Measurements from ENCODE around the gene GPRC5D.

DNA sequence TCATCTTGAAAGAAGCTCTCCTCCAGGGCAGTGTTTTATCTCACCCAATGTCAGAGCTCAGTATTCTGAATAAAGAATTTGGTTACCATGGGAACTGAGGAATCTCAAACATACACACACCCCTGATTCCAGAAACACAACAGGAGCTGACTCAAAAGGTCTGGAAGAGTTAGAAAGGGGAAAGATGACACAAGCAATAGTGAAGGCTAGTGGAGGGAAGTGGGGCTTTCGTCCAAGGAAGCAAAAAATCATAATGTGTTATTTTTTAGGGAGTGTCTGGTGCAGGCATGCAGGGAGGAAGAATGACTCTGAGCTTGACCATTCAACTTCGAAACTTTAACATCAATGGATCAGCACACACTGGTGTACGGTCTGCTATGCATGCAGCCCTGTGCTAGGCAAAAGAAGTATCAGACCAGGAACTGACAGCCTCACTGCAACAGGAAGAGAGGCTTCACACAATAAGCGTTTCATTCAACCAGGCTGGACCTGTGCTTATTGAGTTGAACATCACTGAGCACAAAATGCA, 27.8 kb upstream of the GPRC5D start:
- TF ChIP-seq POLR2A (IDR thresholded peaks at IDR 0.05) (no peak), POLR2AphosphoS5 (IDR thresholded peaks at IDR 0.05) (no peak)
- TF ChIP-seq, protein P1, sequence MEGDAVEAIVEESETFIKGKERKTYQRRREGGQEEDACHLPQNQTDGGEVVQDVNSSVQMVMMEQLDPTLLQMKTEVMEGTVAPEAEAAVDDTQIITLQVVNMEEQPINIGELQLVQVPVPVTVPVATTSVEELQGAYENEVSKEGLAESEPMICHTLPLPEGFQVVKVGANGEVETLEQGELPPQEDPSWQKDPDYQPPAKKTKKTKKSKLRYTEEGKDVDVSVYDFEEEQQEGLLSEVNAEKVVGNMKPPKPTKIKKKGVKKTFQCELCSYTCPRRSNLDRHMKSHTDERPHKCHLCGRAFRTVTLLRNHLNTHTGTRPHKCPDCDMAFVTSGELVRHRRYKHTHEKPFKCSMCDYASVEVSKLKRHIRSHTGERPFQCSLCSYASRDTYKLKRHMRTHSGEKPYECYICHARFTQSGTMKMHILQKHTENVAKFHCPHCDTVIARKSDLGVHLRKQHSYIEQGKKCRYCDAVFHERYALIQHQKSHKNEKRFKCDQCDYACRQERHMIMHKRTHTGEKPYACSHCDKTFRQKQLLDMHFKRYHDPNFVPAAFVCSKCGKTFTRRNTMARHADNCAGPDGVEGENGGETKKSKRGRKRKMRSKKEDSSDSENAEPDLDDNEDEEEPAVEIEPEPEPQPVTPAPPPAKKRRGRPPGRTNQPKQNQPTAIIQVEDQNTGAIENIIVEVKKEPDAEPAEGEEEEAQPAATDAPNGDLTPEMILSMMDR (IDR thresholded peaks at IDR 0.05) = no peak
